Endothelial cell (in vitro differentiated cells): ENCODE results near the gene KCNJ1. TPM values are rescaled to one million over a fixed set of nuclear protein-coding genes. Genes with fewer than 3 reads are reported as not detected.

ENCODE experiments used
- DNase-seq: peaks from one replicate; pipeline ENCODE4 v3.0.0; 2021; ENCODE audit warnings: low spot score
- H3K27ac Mint-ChIP-seq: one replicate; pipeline ENCODE4 v1.8.0; 2021; ENCODE audit warnings: mixed read lengths, inconsistent platforms; ENCODE audit not compliant: unreplicated experiment
- H3K27me3 Mint-ChIP-seq: one replicate; pipeline ENCODE4 v1.8.0; 2021; ENCODE audit warnings: mild to moderate bottlenecking, moderate library complexity, mixed read lengths, inconsistent platforms; ENCODE audit not compliant: unreplicated experiment
- H3K36me3 Mint-ChIP-seq: one replicate; pipeline ENCODE4 v1.8.0; 2021; ENCODE audit warnings: mild to moderate bottlenecking, low read depth, mixed read lengths, inconsistent platforms; ENCODE audit not compliant: unreplicated experiment
- H3K4me1 Mint-ChIP-seq: one replicate; pipeline ENCODE4 v1.8.0; 2021; ENCODE audit warnings: mild to moderate bottlenecking, mixed read lengths, inconsistent platforms; ENCODE audit not compliant: unreplicated experiment
- H3K4me3 Mint-ChIP-seq: one replicate; pipeline ENCODE4 v1.8.0; 2021; ENCODE audit warnings: mild to moderate bottlenecking, mixed read lengths, inconsistent platforms; ENCODE audit not compliant: unreplicated experiment
- H3K9me3 Mint-ChIP-seq: one replicate; pipeline ENCODE4 v1.8.0; 2021; ENCODE audit warnings: mixed read lengths, inconsistent platforms; ENCODE audit not compliant: unreplicated experiment
- CTCF ChIP-seq: fragments of 200-600 bp; sonication (generic); IDR thresholded peaks from one replicate; pipeline ENCODE4 v1.5.0; 2021; ENCODE audit warnings: antibody characterized with exemption; ENCODE audit not compliant: unreplicated experiment
- total RNA-seq: library from RNA; stranded (reverse); fragmentation: NEBNext Ultra II Directional; extraction: Animal tissue kit (Norgen Biotek cat#: 25700); gene quantifications from one replicate; pipeline ENCODE4 v1.2.1, GENCODE V29; 2021; ENCODE audit not compliant: unreplicated experiment

KCNJ1 gene
- total RNA-seq, 1 donor from 2014 or later: not detected

- Mint-ChIP-seq H3K4me3 (no peak overlapping the region), H3K27me3 (peaks cover 34% of the 10 kb centered on the region)
These were observed 34.8 kb upstream of the KCNJ1 start for GRCh38 chr11:128901653-128902514.

GRCh38 chr11:128900468-128900867 is 33.4 kb upstream of the KCNJ1 start:
- H3K4me1 Mint-ChIP-seq: peaks cover 31% of the 10 kb centered on the region
- no peaks in the 10 kb centered on the region for H3K36me3 Mint-ChIP-seq
- H3K27me3 Mint-ChIP-seq: peaks cover 30% of the 10 kb centered on the region
- H3K4me3 Mint-ChIP-seq: no peak overlapping the region
- H3K27ac Mint-ChIP-seq: no peak overlapping the region
- no peak for TF ChIP-seq CTCF
- no peaks in the 10 kb centered on the region for H3K9me3 Mint-ChIP-seq
- DNase-seq: no peak

More at GRCh38 chr11:128901653-128902514, 34.8 kb upstream of the KCNJ1 start:
- DNase-seq: peak; percentile 32
- H3K36me3 Mint-ChIP-seq: no peaks in the 10 kb centered on the region
- TF ChIP-seq CTCF: no peak
- no peaks in the 10 kb centered on the region for H3K9me3 Mint-ChIP-seq
- H3K27ac Mint-ChIP-seq: no peak overlapping the region
- H3K4me1 Mint-ChIP-seq: peaks cover 34% of the 10 kb centered on the region

- Mint-ChIP-seq H3K36me3 (no peaks in the 10 kb centered on the region), H3K9me3 (no peaks in the 10 kb centered on the region), H3K27ac (no peak overlapping the region), H3K4me1 (peaks cover 26% of the 10 kb centered on the region), H3K27me3 (peaks cover 22% of the 10 kb centered on the region), H3K4me3 (no peak overlapping the region)
- no peak for TF ChIP-seq CTCF
- DNase-seq: no peak
These were observed 31.7 kb upstream of the KCNJ1 start for GRCh38 chr11:128898580-128899344.

- Mint-ChIP-seq H3K36me3 (no peaks in the 10 kb centered on the region), H3K4me1 (peaks cover 17% of the 10 kb centered on the region), H3K27me3 (peaks cover 19% of the 10 kb centered on the region), H3K4me3 (no peak overlapping the region), H3K27ac (no peak overlapping the region), H3K9me3 (no peaks in the 10 kb centered on the region)
- no peak for DNase-seq
- no peak for TF ChIP-seq CTCF
These were observed 30.7 kb upstream of the KCNJ1 start for GRCh38 chr11:128897826-128898225.

- Mint-ChIP-seq H3K27ac (no peak overlapping the region), H3K4me1 (peaks cover 4% of the 10 kb centered on the region), H3K27me3 (peaks cover 12% of the 10 kb centered on the region), H3K36me3 (no peaks in the 10 kb centered on the region), H3K9me3 (no peaks in the 10 kb centered on the region), H3K4me3 (no peak overlapping the region)
- no peak for DNase-seq
- TF ChIP-seq CTCF: no peak
These were observed 29.3 kb upstream of the KCNJ1 start for GRCh38 chr11:128896356-128896755.
